ENCODE results near the gene EDN2. TPM values are rescaled to one million over a fixed set of nuclear protein-coding genes. Genes with fewer than 3 reads are reported as not detected.

The EDN2 gene
- total RNA-seq, 1 donor from 2014 or later, result not detected

- H3K9me3 Mint-ChIP-seq (ENCODE audit: low read depth), result no peaks in the 10 kb centered on the region
- no peak overlapping the region for H3K4me3 Mint-ChIP-seq (ENCODE audit: low read depth)
- peaks cover 39% of the 10 kb centered on the region for H3K27me3 Mint-ChIP-seq
- no peaks in the 10 kb centered on the region for H3K4me1 Mint-ChIP-seq (ENCODE audit: low read depth)
- no peak for TF ChIP-seq CTCF (IDR thresholded peaks at IDR 0.05; ENCODE audit: unreplicated experiment)
- no peak overlapping the region for H3K27ac Mint-ChIP-seq
- DNase-seq (ENCODE audit: low spot score, unreplicated experiment), result no peak
- H3K36me3 Mint-ChIP-seq (ENCODE audit: insufficient read depth), result no peaks in the 10 kb centered on the region
Observed at GRCh38 chr1:41529621-41530395, 45.3 kb upstream of the EDN2 start.

- Mint-ChIP-seq H3K36me3 (ENCODE audit: insufficient read depth) (no peaks in the 10 kb centered on the region), H3K27me3 (peaks cover 36% of the 10 kb centered on the region), H3K4me3 (ENCODE audit: low read depth) (no peak overlapping the region), H3K4me1 (ENCODE audit: low read depth) (no peaks in the 10 kb centered on the region), H3K27ac (no peak overlapping the region), H3K9me3 (ENCODE audit: low read depth) (no peaks in the 10 kb centered on the region)
- no peak for TF ChIP-seq CTCF (IDR thresholded peaks at IDR 0.05; ENCODE audit: unreplicated experiment)
- DNase-seq (ENCODE audit: low spot score, unreplicated experiment), result no peak
Observed at GRCh38 chr1:41528726-41529605, 44.5 kb upstream of the EDN2 start.

- no peak for TF ChIP-seq CTCF (IDR thresholded peaks at IDR 0.05; ENCODE audit: unreplicated experiment)
- no peak overlapping the region for H3K4me3 Mint-ChIP-seq (ENCODE audit: low read depth)
- peaks cover 31% of the 10 kb centered on the region for H3K27me3 Mint-ChIP-seq
- H3K27ac Mint-ChIP-seq, result no peak overlapping the region
- no peaks in the 10 kb centered on the region for H3K4me1 Mint-ChIP-seq (ENCODE audit: low read depth)
- H3K36me3 Mint-ChIP-seq (ENCODE audit: insufficient read depth), result no peaks in the 10 kb centered on the region
- DNase-seq (ENCODE audit: low spot score, unreplicated experiment), result no peak
- no peaks in the 10 kb centered on the region for H3K9me3 Mint-ChIP-seq (ENCODE audit: low read depth)
Observed at GRCh38 chr1:41528106-41528505, 43.6 kb upstream of the EDN2 start.

- H3K4me3 Mint-ChIP-seq (ENCODE audit: low read depth), result no peak overlapping the region
- peaks cover 28% of the 10 kb centered on the region for H3K27me3 Mint-ChIP-seq
- TF ChIP-seq CTCF (IDR thresholded peaks at IDR 0.05; ENCODE audit: unreplicated experiment), result no peak
Observed at GRCh38 chr1:41526956-41527561, 42.6 kb upstream of the EDN2 start.

DNA sequence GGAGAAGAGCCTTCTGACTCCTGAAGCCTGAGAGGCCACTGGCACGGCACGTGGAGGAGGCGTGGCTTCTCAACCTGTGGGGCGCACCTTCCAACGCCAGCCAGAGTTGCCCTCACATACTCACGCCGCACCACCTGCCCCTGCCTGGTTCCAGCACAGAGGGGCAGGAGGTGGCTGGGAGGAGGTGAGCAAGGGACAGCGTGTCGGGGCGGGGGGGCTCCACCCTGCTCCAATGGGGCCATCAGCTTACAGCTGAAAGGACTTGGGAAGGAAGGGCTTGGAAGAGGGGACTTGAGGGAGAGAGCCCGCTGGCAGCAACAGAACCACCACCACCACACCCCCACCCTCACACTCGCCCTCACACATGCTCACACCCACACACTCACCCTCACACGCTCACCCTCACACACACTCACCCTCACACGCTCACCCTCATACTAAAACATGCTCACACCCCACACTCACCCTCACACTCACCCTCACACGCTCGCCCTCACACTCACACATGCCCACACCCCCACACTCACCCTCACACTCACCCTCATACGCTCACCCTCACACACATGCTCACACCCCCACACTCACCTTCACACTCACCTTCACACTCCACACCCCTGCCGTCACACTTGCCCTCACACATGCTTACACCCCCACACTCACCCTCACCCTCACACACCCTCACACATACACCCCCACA, 41.6 kb upstream of the EDN2 start:
- TF ChIP-seq CTCF (IDR thresholded peaks at IDR 0.05; ENCODE audit: unreplicated experiment), result no peak
- no peak overlapping the region for H3K27ac Mint-ChIP-seq
- peaks cover 23% of the 10 kb centered on the region for H3K27me3 Mint-ChIP-seq
- no peak for DNase-seq (ENCODE audit: low spot score, unreplicated experiment)
- no peaks in the 10 kb centered on the region for H3K36me3 Mint-ChIP-seq (ENCODE audit: insufficient read depth)
- H3K4me3 Mint-ChIP-seq (ENCODE audit: low read depth), result no peak overlapping the region
- H3K9me3 Mint-ChIP-seq (ENCODE audit: low read depth), result no peaks in the 10 kb centered on the region
- no peaks in the 10 kb centered on the region for H3K4me1 Mint-ChIP-seq (ENCODE audit: low read depth)

More at GRCh38 chr1:41526956-41527561, 42.6 kb upstream of the EDN2 start:
- DNase-seq (ENCODE audit: low spot score, unreplicated experiment), result no peak
- Mint-ChIP-seq H3K36me3 (ENCODE audit: insufficient read depth) (no peaks in the 10 kb centered on the region), H3K4me1 (ENCODE audit: low read depth) (no peaks in the 10 kb centered on the region), H3K27ac (no peak overlapping the region), H3K9me3 (ENCODE audit: low read depth) (no peaks in the 10 kb centered on the region)

All from progenitor cell of endocrine pancreas (in vitro differentiated cells).